RWPE2 (cell line): Measurements from ENCODE around the gene PTCD1.
"Not testable (repeated sequence)": the region's sequence is repeated elsewhere in the genome, so short reads cannot be mapped to it uniquely, and the experiment has no call there.

ENCODE experiments used
- ATAC-seq: fragments of 200-7000 bp; cut with Tn5 transposase; 3 replicates; pipeline ENCODE4 v1.9.1; 2021; ENCODE audit warnings: low read depth
- DNase-seq: peaks from one replicate; pipeline ENCODE4 v3.0.0-alpha.2; 2020; ENCODE audit warnings: low spot score
- H3K27ac ChIP-seq: fragments of 450-650 bp; 2 replicates; pipeline ENCODE4 v1.5.1; 2017; ENCODE audit warnings: mild to moderate bottlenecking; ENCODE audit not compliant: poor library complexity, severe bottlenecking
- H3K27me3 ChIP-seq: fragments of 250-450 bp; sonication (Bioruptor Pico); 2 replicates; pipeline ENCODE4 v1.5.1; 2021; ENCODE audit warnings: mild to moderate bottlenecking, moderate library complexity; ENCODE audit not compliant: insufficient read depth, poor library complexity, severe bottlenecking
- H3K36me3 ChIP-seq: fragments of 250-450 bp; sonication (Bioruptor Pico); 2 replicates; pipeline ENCODE4 v1.5.1; 2020; ENCODE audit warnings: low read depth, mild to moderate bottlenecking, moderate library complexity
- H3K4me1 ChIP-seq: fragments of 250-450 bp; sonication (Bioruptor Pico); 2 replicates; pipeline ENCODE4 v1.5.1; 2021; ENCODE audit warnings: mild to moderate bottlenecking, moderate library complexity; ENCODE audit not compliant: insufficient read depth, poor library complexity, severe bottlenecking
- H3K4me3 ChIP-seq: fragments of 250-450 bp; sonication (Bioruptor Pico); 2 replicates; pipeline ENCODE4 v1.5.1; 2021; ENCODE audit warnings: mild to moderate bottlenecking, moderate library complexity; ENCODE audit not compliant: severe bottlenecking
- H3K9me3 ChIP-seq: fragments of 250-450 bp; sonication (Bioruptor Pico); 2 replicates; pipeline ENCODE4 v1.5.1; 2021; ENCODE audit warnings: mild to moderate bottlenecking, moderate library complexity; ENCODE audit not compliant: severe bottlenecking
- TF ChIP-seq, protein P1 (sequence below): fragments of 450-650 bp; IDR thresholded peaks from one replicate; pipeline ENCODE4 v1.5.1; 2017; ENCODE audit warnings: mild to moderate bottlenecking, moderate library complexity; ENCODE audit not compliant: poor library complexity, severe bottlenecking

Gene PTCD1

GRCh38 chr7:99392046-99392445, 46.6 kb downstream of the PTCD1 start:
- Histone ChIP-seq H3K4me3 (no peak overlapping the region), H3K4me1 (no peaks in the 10 kb centered on the region), H3K36me3 (peaks cover 84% of the 10 kb centered on the region), H3K27ac (peak overlapping the region; percentile 13), H3K27me3 (no peaks in the 10 kb centered on the region), H3K9me3 (no peaks in the 10 kb centered on the region)
- ATAC-seq (no peak), DNase-seq (no peak)
- TF ChIP-seq, protein P1, sequence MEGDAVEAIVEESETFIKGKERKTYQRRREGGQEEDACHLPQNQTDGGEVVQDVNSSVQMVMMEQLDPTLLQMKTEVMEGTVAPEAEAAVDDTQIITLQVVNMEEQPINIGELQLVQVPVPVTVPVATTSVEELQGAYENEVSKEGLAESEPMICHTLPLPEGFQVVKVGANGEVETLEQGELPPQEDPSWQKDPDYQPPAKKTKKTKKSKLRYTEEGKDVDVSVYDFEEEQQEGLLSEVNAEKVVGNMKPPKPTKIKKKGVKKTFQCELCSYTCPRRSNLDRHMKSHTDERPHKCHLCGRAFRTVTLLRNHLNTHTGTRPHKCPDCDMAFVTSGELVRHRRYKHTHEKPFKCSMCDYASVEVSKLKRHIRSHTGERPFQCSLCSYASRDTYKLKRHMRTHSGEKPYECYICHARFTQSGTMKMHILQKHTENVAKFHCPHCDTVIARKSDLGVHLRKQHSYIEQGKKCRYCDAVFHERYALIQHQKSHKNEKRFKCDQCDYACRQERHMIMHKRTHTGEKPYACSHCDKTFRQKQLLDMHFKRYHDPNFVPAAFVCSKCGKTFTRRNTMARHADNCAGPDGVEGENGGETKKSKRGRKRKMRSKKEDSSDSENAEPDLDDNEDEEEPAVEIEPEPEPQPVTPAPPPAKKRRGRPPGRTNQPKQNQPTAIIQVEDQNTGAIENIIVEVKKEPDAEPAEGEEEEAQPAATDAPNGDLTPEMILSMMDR = no peak

- ATAC-seq (no peak), DNase-seq (no peak)
- Histone ChIP-seq H3K4me1 (no peaks in the 10 kb centered on the region), H3K27ac (no peak overlapping the region), H3K4me3 (no peak overlapping the region), H3K9me3 (no peaks in the 10 kb centered on the region), H3K27me3 (no peaks in the 10 kb centered on the region), H3K36me3 (peaks cover 86% of the 10 kb centered on the region)
- TF ChIP-seq, protein P1 = no peak
These were observed 47.5 kb downstream of the PTCD1 start for GRCh38 chr7:99390941-99391602.

- Histone ChIP-seq H3K36me3 (peaks cover 81% of the 10 kb centered on the region), H3K27ac (no peak overlapping the region), H3K27me3 (no peaks in the 10 kb centered on the region), H3K4me1 (no peaks in the 10 kb centered on the region), H3K4me3 (no peak overlapping the region), H3K9me3 (no peaks in the 10 kb centered on the region)
- DNase-seq = no peak
- TF ChIP-seq, protein P1 = no peak
- no peak for ATAC-seq
These were observed 48.8 kb downstream of the PTCD1 start for GRCh38 chr7:99389772-99390171.

GRCh38 chr7:99387912-99388311, 50.7 kb downstream of the PTCD1 start:
- no peaks in the 10 kb centered on the region for H3K27me3 ChIP-seq
- ATAC-seq (no peak), DNase-seq (no peak)
- H3K27ac ChIP-seq = no peak overlapping the region
- H3K36me3 ChIP-seq = peaks cover 75% of the 10 kb centered on the region
- TF ChIP-seq, protein P1 = no peak
- H3K4me1 ChIP-seq = no peaks in the 10 kb centered on the region
- H3K4me3 ChIP-seq = no peak overlapping the region
- H3K9me3 ChIP-seq = no peaks in the 10 kb centered on the region

GRCh38 chr7:99387239-99387635, 51.4 kb downstream of the PTCD1 start:
- not testable (repeated sequence) for H3K27ac ChIP-seq, H3K4me1 ChIP-seq, ATAC-seq

More at GRCh38 chr7:99387239-99387635, 51.4 kb downstream of the PTCD1 start:
- not testable (repeated sequence) for H3K4me3 ChIP-seq, H3K9me3 ChIP-seq, H3K27me3 ChIP-seq, DNase-seq
- H3K36me3 ChIP-seq = peaks cover 75% of the 10 kb centered on the region
